Loucy (cell line): ENCODE measurements around the gene NDUFS4.
"Not testable (repeated sequence)": the region's sequence is repeated elsewhere in the genome, so short reads cannot be mapped to it uniquely, and the experiment has no call there.

Experiments
- H2AFZ ChIP-seq: fragments of 200-600 bp; sonication (generic); 2 replicates; pipeline ENCODE4 v1.6.0; 2016; ENCODE audit warnings: antibody characterized with exemption, mild to moderate bottlenecking, low read length, moderate library complexity
- H3F3A ChIP-seq: fragments of 200-600 bp; 2 replicates; pipeline ENCODE4 v1.6.0; 2016; ENCODE audit warnings: antibody characterized with exemption, low read depth, mild to moderate bottlenecking
- H3K27me3 ChIP-seq: fragments of 200-600 bp; sonication (generic); 2 replicates; pipeline ENCODE4 v1.6.1; 2014; ENCODE audit warnings: low read length, mild to moderate bottlenecking; ENCODE audit not compliant: insufficient read depth, poor library complexity, severe bottlenecking
- H3K36me3 ChIP-seq: fragments of 200-600 bp; sonication (generic); 2 replicates; pipeline ENCODE4 v1.6.1; 2016; ENCODE audit warnings: low read length; ENCODE audit not compliant: insufficient read depth
- H3K4me1 ChIP-seq: fragments of 200-600 bp; sonication (generic); 2 replicates; pipeline ENCODE4 v1.5.1; 2014; ENCODE audit warnings: low read length, mild to moderate bottlenecking; ENCODE audit not compliant: insufficient read depth, poor library complexity, severe bottlenecking
- H3K4me2 ChIP-seq: fragments of 200-600 bp; sonication (generic); 2 replicates; pipeline ENCODE4 v1.6.0; 2014; ENCODE audit warnings: antibody characterized with exemption, low read length, low read depth, mild to moderate bottlenecking; ENCODE audit not compliant: poor library complexity, severe bottlenecking
- H3K4me3 ChIP-seq: fragments of 200-600 bp; sonication (generic); 2 replicates; pipeline ENCODE4 v1.5.1; 2014; ENCODE audit warnings: low read length, mild to moderate bottlenecking, mixed read lengths; ENCODE audit not compliant: poor library complexity, severe bottlenecking
- H3K79me2 ChIP-seq: fragments of 200-600 bp; sonication (generic); 2 replicates; pipeline ENCODE4 v1.6.1; 2014; ENCODE audit warnings: low read length; ENCODE audit not compliant: insufficient read depth
- H3K9ac ChIP-seq: fragments of 200-600 bp; sonication (generic); 2 replicates; pipeline ENCODE4 v1.6.0; 2014; ENCODE audit warnings: mild to moderate bottlenecking, low read depth, low read length, moderate library complexity; ENCODE audit not compliant: poor library complexity, severe bottlenecking
- H3K9me2 ChIP-seq: fragments of 200-600 bp; sonication (generic); replicated peaks from 2 replicates; pipeline ENCODE4 v1.6.1; 2016; ENCODE audit warnings: low read depth, low read length, mixed read lengths
- H3K9me3 ChIP-seq: fragments of 200-600 bp; sonication (generic); 2 replicates; pipeline ENCODE4 v1.6.1; 2014; ENCODE audit warnings: mild to moderate bottlenecking, antibody characterized with exemption, low read length, low read depth; ENCODE audit not compliant: insufficient read depth
- H4K20me1 ChIP-seq: fragments of 200-600 bp; sonication (generic); 2 replicates; pipeline ENCODE4 v1.6.0; 2014; ENCODE audit warnings: antibody characterized with exemption, low read length, mild to moderate bottlenecking; ENCODE audit not compliant: insufficient read depth, poor library complexity, severe bottlenecking
- EZH2phosphoT487 ChIP-seq: fragments of 200-600 bp; IDR thresholded peaks from 2 replicates; pipeline ENCODE4 v1.6.1; 2018; ENCODE audit warnings: antibody characterized with exemption, mild to moderate bottlenecking, moderate library complexity, borderline replicate concordance
- TF ChIP-seq, protein P1 (sequence below): fragments of 200-600 bp; sonication (generic); conservative IDR thresholded peaks from 2 replicates; pipeline ENCODE4 v1.5.1; 2014; ENCODE audit warnings: mild to moderate bottlenecking, antibody characterized with exemption, low read length

The NDUFS4 gene

GRCh38 chr5:53691014-53691413 is 130.6 kb downstream of the NDUFS4 start:
- Histone ChIP-seq H3K9me2 (no peaks in the 10 kb centered on the region), H4K20me1 (no peaks in the 10 kb centered on the region), H3F3A (no peaks in the 10 kb centered on the region), H2AFZ (no peak overlapping the region), H3K9ac (no peak overlapping the region), H3K36me3 (no peaks in the 10 kb centered on the region), H3K79me2 (no peaks in the 10 kb centered on the region), H3K4me2 (no peak overlapping the region), H3K4me3 (no peak overlapping the region), H3K4me1 (no peaks in the 10 kb centered on the region), H3K9me3 (peaks cover 16% of the 10 kb centered on the region; the same call in 1 of the 2 replicates), H3K27me3 (no peaks in the 10 kb centered on the region)
- TF ChIP-seq EZH2phosphoT487 = no peak
- TF ChIP-seq, protein P1, sequence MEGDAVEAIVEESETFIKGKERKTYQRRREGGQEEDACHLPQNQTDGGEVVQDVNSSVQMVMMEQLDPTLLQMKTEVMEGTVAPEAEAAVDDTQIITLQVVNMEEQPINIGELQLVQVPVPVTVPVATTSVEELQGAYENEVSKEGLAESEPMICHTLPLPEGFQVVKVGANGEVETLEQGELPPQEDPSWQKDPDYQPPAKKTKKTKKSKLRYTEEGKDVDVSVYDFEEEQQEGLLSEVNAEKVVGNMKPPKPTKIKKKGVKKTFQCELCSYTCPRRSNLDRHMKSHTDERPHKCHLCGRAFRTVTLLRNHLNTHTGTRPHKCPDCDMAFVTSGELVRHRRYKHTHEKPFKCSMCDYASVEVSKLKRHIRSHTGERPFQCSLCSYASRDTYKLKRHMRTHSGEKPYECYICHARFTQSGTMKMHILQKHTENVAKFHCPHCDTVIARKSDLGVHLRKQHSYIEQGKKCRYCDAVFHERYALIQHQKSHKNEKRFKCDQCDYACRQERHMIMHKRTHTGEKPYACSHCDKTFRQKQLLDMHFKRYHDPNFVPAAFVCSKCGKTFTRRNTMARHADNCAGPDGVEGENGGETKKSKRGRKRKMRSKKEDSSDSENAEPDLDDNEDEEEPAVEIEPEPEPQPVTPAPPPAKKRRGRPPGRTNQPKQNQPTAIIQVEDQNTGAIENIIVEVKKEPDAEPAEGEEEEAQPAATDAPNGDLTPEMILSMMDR = no peak

DNA sequence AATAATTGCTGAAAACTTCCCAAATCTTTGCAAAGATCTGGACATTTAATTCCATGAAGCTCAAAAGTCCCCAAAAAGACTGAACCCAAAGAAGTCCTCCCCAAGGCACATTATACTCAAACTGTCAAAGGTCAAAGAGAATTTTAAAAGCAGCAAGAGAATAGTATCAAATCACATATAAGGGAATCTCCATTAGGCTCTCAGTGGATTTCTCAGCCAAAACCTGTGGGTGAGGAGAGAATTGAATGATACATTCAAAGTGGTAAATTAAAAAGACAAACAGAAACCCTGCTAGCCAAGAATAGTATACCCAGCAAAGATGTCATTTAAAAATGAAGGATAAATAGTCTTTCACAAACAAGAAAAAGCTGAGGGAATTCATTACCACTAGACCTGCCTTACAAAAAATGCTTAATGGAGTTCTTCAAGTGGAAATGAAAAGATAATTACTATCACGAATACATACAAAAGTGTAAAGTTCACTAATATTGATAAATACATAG is 134.1 kb downstream of the NDUFS4 start:
- TF ChIP-seq, protein P1 = no peak
- Histone ChIP-seq H2AFZ (no peak overlapping the region), H3K9me3 (peaks cover 16% of the 10 kb centered on the region; the same call in 1 of the 2 replicates), H3K4me2 (no peak overlapping the region), H3K36me3 (no peaks in the 10 kb centered on the region), H3K4me3 (no peak overlapping the region), H3K79me2 (no peaks in the 10 kb centered on the region), H3F3A (no peaks in the 10 kb centered on the region), H3K9ac (no peak overlapping the region), H4K20me1 (no peaks in the 10 kb centered on the region), H3K27me3 (no peaks in the 10 kb centered on the region), H3K4me1 (no peaks in the 10 kb centered on the region), H3K9me2 (no peaks in the 10 kb centered on the region)

- not testable (repeated sequence) for H4K20me1 ChIP-seq, H3K4me1 ChIP-seq, H3K9ac ChIP-seq, H3F3A ChIP-seq, H2AFZ ChIP-seq, H3K27me3 ChIP-seq, H3K4me3 ChIP-seq, H3K4me2 ChIP-seq, H3K36me3 ChIP-seq, H3K79me2 ChIP-seq, H3K9me2 ChIP-seq
- peaks cover 11% of the 10 kb centered on the region; the same call in 1 of the 2 replicates for H3K9me3 ChIP-seq
Measured at GRCh38 chr5:53710405-53710804, 150.0 kb downstream of the NDUFS4 start.

DNA sequence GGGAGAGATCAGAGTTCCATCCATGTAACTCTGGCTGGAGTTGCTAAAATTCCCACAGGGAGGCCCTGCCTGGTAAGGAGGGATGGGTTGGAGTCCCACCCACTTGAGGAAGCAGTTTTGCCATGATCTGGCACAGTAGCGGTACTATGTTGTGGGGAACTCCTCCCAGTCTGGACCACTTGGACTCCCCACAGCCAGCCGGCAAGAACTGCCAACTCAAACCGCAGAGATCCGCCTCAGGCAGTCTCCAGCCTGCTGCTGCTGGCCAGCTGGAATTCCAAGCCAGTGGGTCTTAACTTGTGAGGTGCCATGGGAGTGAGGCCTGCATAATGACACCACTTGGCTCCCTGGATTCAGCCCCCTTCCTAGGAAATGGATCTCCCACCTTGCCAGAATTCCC is 151.9 kb downstream of the NDUFS4 start:
- Histone ChIP-seq H3K4me2 (no peak overlapping the region), H3K36me3 (no peaks in the 10 kb centered on the region), H3K27me3 (no peaks in the 10 kb centered on the region), H3K79me2 (no peaks in the 10 kb centered on the region), H3K9me3 (peaks cover 11% of the 10 kb centered on the region; the same call in 1 of the 2 replicates), H3K4me1 (no peaks in the 10 kb centered on the region), H3F3A (no peaks in the 10 kb centered on the region), H3K9me2 (no peaks in the 10 kb centered on the region), H2AFZ (no peak overlapping the region), H3K9ac (no peak overlapping the region), H3K4me3 (no peak overlapping the region), H4K20me1 (no peaks in the 10 kb centered on the region)
- TF ChIP-seq, protein P1 = no peak
